ENCODE data around the gene AFAP1L1.

Gene AFAP1L1

GRCh38 chr5:149264439-149265067 is 7.1 kb upstream of the AFAP1L1 start:
- no peak overlapping the region for H3K27ac ChIP-seq
- peak; percentile 59 for DNase-seq
- peak; percentile 85 for TF ChIP-seq CTCF (IDR thresholded peaks at IDR 0.05; ENCODE audit: low read depth, low read length)

GRCh38 chr5:149265068-149265465 is 6.6 kb upstream of the AFAP1L1 start:
- no peak for TF ChIP-seq CTCF (IDR thresholded peaks at IDR 0.05; ENCODE audit: low read depth, low read length)

More at GRCh38 chr5:149264439-149265067, 7.1 kb upstream of the AFAP1L1 start:
- H3K27me3 ChIP-seq (ENCODE audit: insufficient read depth, low read depth, severe bottlenecking), result peaks cover 57% of the 10 kb centered on the region
- H3K4me3 ChIP-seq (ENCODE audit: low read depth, low read length), result no peak overlapping the region
- no peaks in the 10 kb centered on the region for H3K36me3 ChIP-seq
- peaks cover 8% of the 10 kb centered on the region for H3K9me3 ChIP-seq (ENCODE audit: severe bottlenecking)

GRCh38 chr5:149265597-149265996 is 6.1 kb upstream of the AFAP1L1 start:
- no peak overlapping the region for H3K4me3 ChIP-seq (ENCODE audit: low read depth, low read length)
- DNase-seq, result no peak
- TF ChIP-seq CTCF (IDR thresholded peaks at IDR 0.05; ENCODE audit: low read depth, low read length), result 0 out of 2 replicates have a peak, but pooled peaks have one; percentile 4
- peaks cover 8% of the 10 kb centered on the region for H3K9me3 ChIP-seq (ENCODE audit: severe bottlenecking)
- peaks cover 58% of the 10 kb centered on the region for H3K27me3 ChIP-seq (ENCODE audit: insufficient read depth, low read depth, severe bottlenecking)
- H3K36me3 ChIP-seq, result no peaks in the 10 kb centered on the region
- H3K27ac ChIP-seq, result no peak overlapping the region

More at GRCh38 chr5:149265068-149265465, 6.6 kb upstream of the AFAP1L1 start:
- Histone ChIP-seq H3K9me3 (ENCODE audit: severe bottlenecking) (peaks cover 8% of the 10 kb centered on the region), H3K27me3 (ENCODE audit: insufficient read depth, low read depth, severe bottlenecking) (peaks cover 58% of the 10 kb centered on the region), H3K27ac (no peak overlapping the region), H3K36me3 (no peaks in the 10 kb centered on the region), H3K4me3 (ENCODE audit: low read depth, low read length) (no peak overlapping the region)
- no peak for DNase-seq

- peaks cover 59% of the 10 kb centered on the region for H3K27me3 ChIP-seq (ENCODE audit: insufficient read depth, low read depth, severe bottlenecking)
- H3K4me3 ChIP-seq (ENCODE audit: low read depth, low read length), result no peak overlapping the region
- no peaks in the 10 kb centered on the region for H3K36me3 ChIP-seq
- peaks cover 8% of the 10 kb centered on the region for H3K9me3 ChIP-seq (ENCODE audit: severe bottlenecking)
- no peak for TF ChIP-seq CTCF (IDR thresholded peaks at IDR 0.05; ENCODE audit: low read depth, low read length)
- no peak overlapping the region for H3K27ac ChIP-seq
- no peak for DNase-seq
Measured at GRCh38 chr5:149267241-149267973, 4.3 kb upstream of the AFAP1L1 start.

- H3K27ac ChIP-seq, result no peak overlapping the region
- peak; percentile 34; the same call in 1 of the 2 replicates for TF ChIP-seq CTCF (IDR thresholded peaks at IDR 0.05; ENCODE audit: low read depth, low read length)
- H3K4me3 ChIP-seq (ENCODE audit: low read depth, low read length), result no peak overlapping the region
- H3K9me3 ChIP-seq (ENCODE audit: severe bottlenecking), result peaks cover 8% of the 10 kb centered on the region
- no peaks in the 10 kb centered on the region for H3K36me3 ChIP-seq
- no peak for DNase-seq
- peaks cover 62% of the 10 kb centered on the region for H3K27me3 ChIP-seq (ENCODE audit: insufficient read depth, low read depth, severe bottlenecking)
Measured at GRCh38 chr5:149268928-149269557, 2.6 kb upstream of the AFAP1L1 start.
